ENCODE measurements around the gene DYNC1I2. TPM values are rescaled to one million over a fixed set of nuclear protein-coding genes. Genes with fewer than 3 reads are reported as not detected.
A peak's percentile ranks its signal among the peaks of the same experiment; 100 is the strongest.

The DYNC1I2 gene
- total RNA-seq, 2 donors from 2014 or later = 54.8 to 67.8 TPM

- no peaks in the 10 kb centered on the region for H3K27me3 ChIP-seq
- TF ChIP-seq CTCF (IDR thresholded peaks at IDR 0.05) = peak in 1 of 2 donors; percentile 30
- no peak for DNase-seq (ENCODE audit: low spot score)
- no peaks in the 10 kb centered on the region for H3K36me3 ChIP-seq
- no peaks in the 10 kb centered on the region for H3K9me3 ChIP-seq
- no peak overlapping the region for H3K4me3 ChIP-seq
- peaks cover 0 to 9% of the 10 kb centered on the region in 2 donors for H3K4me1 ChIP-seq
- H3K27ac ChIP-seq = no peak overlapping the region
These were observed 19.0 kb downstream of the DYNC1I2 start for GRCh38 chr2:171706152-171706803.

- Histone ChIP-seq H3K4me1 (peaks cover 0 to 9% of the 10 kb centered on the region in 2 donors), H3K27ac (no peak overlapping the region), H3K9me3 (no peaks in the 10 kb centered on the region), H3K27me3 (no peaks in the 10 kb centered on the region), H3K4me3 (no peak overlapping the region), H3K36me3 (no peaks in the 10 kb centered on the region)
- no peak for DNase-seq (ENCODE audit: low spot score)
- TF ChIP-seq CTCF (IDR thresholded peaks at IDR 0.05) = no peak
These were observed 20.5 kb downstream of the DYNC1I2 start for GRCh38 chr2:171707752-171708151.

GRCh38 chr2:171709011-171709685, 21.9 kb downstream of the DYNC1I2 start:
- no peaks in the 10 kb centered on the region for H3K27me3 ChIP-seq
- no peak for DNase-seq (ENCODE audit: low spot score)
- no peak overlapping the region for H3K4me3 ChIP-seq
- H3K9me3 ChIP-seq = no peaks in the 10 kb centered on the region
- TF ChIP-seq CTCF (IDR thresholded peaks at IDR 0.05) = no peak
- H3K36me3 ChIP-seq = no peaks in the 10 kb centered on the region
- no peak overlapping the region for H3K27ac ChIP-seq
- H3K4me1 ChIP-seq = peaks cover 0 to 4% of the 10 kb centered on the region in 2 donors

DNA sequence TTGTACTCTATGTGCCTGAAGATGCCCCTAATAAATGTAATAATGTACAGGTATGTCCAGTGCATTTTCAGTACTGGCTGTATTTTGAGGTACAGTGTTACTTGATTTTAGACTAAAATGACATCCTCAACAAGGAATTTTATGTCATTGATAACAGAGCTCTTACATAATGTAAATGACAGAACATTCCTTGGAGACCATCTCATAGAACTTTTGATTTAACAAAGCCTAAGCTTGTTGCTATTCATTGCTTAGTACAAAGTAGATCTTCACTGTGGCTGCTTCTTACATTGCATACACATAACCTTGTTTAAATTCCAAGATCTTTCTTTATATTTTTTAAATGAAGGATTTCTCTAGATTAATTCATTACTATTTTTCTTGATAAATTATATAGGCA, 24.1 kb downstream of the DYNC1I2 start:
- no peaks in the 10 kb centered on the region for H3K4me1 ChIP-seq
- no peak for TF ChIP-seq CTCF (IDR thresholded peaks at IDR 0.05)
- no peaks in the 10 kb centered on the region for H3K27me3 ChIP-seq
- no peak overlapping the region for H3K27ac ChIP-seq
- no peaks in the 10 kb centered on the region for H3K9me3 ChIP-seq
- peaks cover 8% of the 10 kb centered on the region for H3K36me3 ChIP-seq
- H3K4me3 ChIP-seq = no peak overlapping the region
- no peak for DNase-seq (ENCODE audit: low spot score)

DNA sequence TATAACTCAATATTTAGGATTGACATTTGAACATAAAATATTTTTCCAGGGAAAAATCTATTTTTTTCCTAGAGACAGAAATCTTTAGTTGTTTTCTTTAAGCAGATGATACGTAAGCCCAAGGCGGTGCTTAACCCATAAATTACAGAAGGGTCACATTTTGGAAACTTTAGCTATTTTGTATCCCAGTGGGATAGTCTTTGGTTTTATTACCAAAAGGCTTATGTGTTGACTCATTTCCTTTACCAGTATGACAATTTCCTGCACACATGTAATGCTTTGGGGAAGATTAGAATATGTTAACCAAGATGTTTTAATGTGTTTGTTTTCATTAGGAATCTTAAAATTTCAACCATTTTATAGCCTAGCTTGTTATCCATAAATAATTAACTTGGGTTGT, 24.8 kb downstream of the DYNC1I2 start:
- Histone ChIP-seq H3K27ac (no peak overlapping the region), H3K36me3 (peaks cover 13% of the 10 kb centered on the region)

More for the DNA sequence above, 24.8 kb downstream of the DYNC1I2 start:
- no peak for DNase-seq (ENCODE audit: low spot score)
- no peak overlapping the region for H3K4me3 ChIP-seq
- no peaks in the 10 kb centered on the region for H3K9me3 ChIP-seq
- no peaks in the 10 kb centered on the region for H3K4me1 ChIP-seq
- no peaks in the 10 kb centered on the region for H3K27me3 ChIP-seq
- no peak for TF ChIP-seq CTCF (IDR thresholded peaks at IDR 0.05)

All from right atrium auricular region (tissue), 2 donors.